HG02588 (cell line): ENCODE results near the gene CFAP92.
"Not testable (repeated sequence)": the region's sequence is repeated elsewhere in the genome, so short reads cannot be mapped to it uniquely, and the experiment has no call there.

Source experiments
- ATAC-seq: cut with Tn5 transposase; IDR thresholded peaks from one replicate; pipeline ENCODE4 v1.9.1; 2021; ENCODE audit warnings: mild to moderate bottlenecking, moderate library complexity; ENCODE audit not compliant: unreplicated experiment

The CFAP92 gene

GRCh38 chr3:128942161-128942952, 51.5 kb downstream of the CFAP92 start:
- ATAC-seq = no peak

- no peak for ATAC-seq
These were observed 53.6 kb downstream of the CFAP92 start for GRCh38 chr3:128940252-128940651.

- no peak for ATAC-seq
These were observed 57.5 kb downstream of the CFAP92 start for GRCh38 chr3:128936341-128936740.

GRCh38 chr3:128935922-128936321, 58.0 kb downstream of the CFAP92 start:
- no peak for ATAC-seq

- ATAC-seq = no peak
These were observed 60.0 kb downstream of the CFAP92 start for GRCh38 chr3:128933922-128934253.

GRCh38 chr3:128933213-128933921, 60.5 kb downstream of the CFAP92 start:
- no peak for ATAC-seq

GRCh38 chr3:128932516-128933212, 61.2 kb downstream of the CFAP92 start:
- ATAC-seq = no peak

GRCh38 chr3:128931046-128931445, 62.8 kb downstream of the CFAP92 start:
- no peak for ATAC-seq

GRCh38 chr3:128929364-128929763, 64.5 kb downstream of the CFAP92 start:
- no peak for ATAC-seq

- ATAC-seq = not testable (repeated sequence)
These were observed 69.9 kb downstream of the CFAP92 start for GRCh38 chr3:128923986-128924385.

GRCh38 chr3:128923576-128923975, 70.3 kb downstream of the CFAP92 start:
- no peak for ATAC-seq

- no peak for ATAC-seq
These were observed 70.9 kb downstream of the CFAP92 start for GRCh38 chr3:128922804-128923459.

- no peak for ATAC-seq
These were observed 73.9 kb downstream of the CFAP92 start for GRCh38 chr3:128919988-128920387.

GRCh38 chr3:128917291-128917690, 76.6 kb downstream of the CFAP92 start:
- ATAC-seq = no peak

GRCh38 chr3:128914966-128915645, 78.8 kb downstream of the CFAP92 start:
- no peak for ATAC-seq

GRCh38 chr3:128911911-128912310, 82.0 kb downstream of the CFAP92 start:
- ATAC-seq = no peak

GRCh38 chr3:128910006-128910405, 83.9 kb downstream of the CFAP92 start:
- no peak for ATAC-seq

- no peak for ATAC-seq
These were observed 84.9 kb downstream of the CFAP92 start for GRCh38 chr3:128908951-128909350.

- ATAC-seq = no peak
These were observed 86.0 kb downstream of the CFAP92 start for GRCh38 chr3:128907706-128908445.
